Suppressor macrophage treated with lipopolysaccharide for 1 hour (primary cell): ENCODE results near the gene ASTN2.

Source experiments
- DNase-seq, 3 donors: peaks; one replicate each; pipeline ENCODE4 v3.0.0-alpha.2; 2020 to 2022

Gene ASTN2

GRCh38 chr9:116688806-116689485, 725.9 kb downstream of the ASTN2 start:
- no peak for DNase-seq

DNA sequence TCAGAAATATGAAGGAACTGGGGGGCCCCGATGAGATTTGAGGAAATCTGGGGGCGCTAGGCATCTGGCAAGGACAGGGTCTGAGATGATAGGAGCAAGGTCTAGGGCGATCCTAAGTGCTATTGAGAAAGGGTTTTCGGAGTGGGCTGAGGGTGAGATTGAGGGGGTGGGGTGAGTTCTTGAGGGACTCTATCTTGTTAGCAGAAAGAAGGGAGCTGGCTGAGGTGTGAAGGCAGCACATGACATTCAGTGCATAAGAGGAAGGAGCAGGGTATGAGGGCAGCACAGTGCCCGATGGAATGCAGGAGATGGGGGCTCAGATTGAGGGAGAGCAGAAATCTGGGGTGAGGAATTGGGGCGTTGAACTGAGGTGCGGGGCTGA, 727.1 kb downstream of the ASTN2 start:
- peak in 1 of 3 donors; percentile 6 for DNase-seq

GRCh38 chr9:116687074-116687753, 727.6 kb downstream of the ASTN2 start, which contains the start of gene TRIM32:
Gene TRIM32 (plus strand): TSS chr9:116687305. CDS start chr9:116697743, 10,438 bp downstream.
- DNase-seq: peak; percentile 88 to 94 (median 91)

GRCh38 chr9:116686693-116687073, 728.2 kb downstream of the ASTN2 start:
- no peak for DNase-seq

GRCh38 chr9:116686135-116686534, 728.7 kb downstream of the ASTN2 start:
- no peak for DNase-seq

DNA sequence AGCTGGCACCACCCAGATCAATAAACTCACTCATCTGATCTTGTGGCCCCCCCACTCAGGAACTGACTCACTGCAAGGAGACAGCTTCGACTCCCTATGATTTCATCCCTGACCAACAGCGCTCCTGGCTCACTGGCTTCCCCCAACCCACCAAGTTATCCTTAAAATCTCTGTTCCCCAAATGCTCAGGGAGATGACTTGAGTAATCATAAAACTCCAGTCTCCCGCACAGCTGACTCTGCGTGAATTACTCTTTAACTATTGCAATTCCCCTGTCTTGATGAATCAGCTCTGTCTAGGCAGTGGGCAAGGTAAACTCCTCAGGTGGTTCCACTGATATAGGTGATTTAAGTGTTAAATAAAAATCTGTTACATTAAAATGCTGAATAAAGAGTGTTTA, 729.7 kb downstream of the ASTN2 start:
- no peak for DNase-seq

DNA sequence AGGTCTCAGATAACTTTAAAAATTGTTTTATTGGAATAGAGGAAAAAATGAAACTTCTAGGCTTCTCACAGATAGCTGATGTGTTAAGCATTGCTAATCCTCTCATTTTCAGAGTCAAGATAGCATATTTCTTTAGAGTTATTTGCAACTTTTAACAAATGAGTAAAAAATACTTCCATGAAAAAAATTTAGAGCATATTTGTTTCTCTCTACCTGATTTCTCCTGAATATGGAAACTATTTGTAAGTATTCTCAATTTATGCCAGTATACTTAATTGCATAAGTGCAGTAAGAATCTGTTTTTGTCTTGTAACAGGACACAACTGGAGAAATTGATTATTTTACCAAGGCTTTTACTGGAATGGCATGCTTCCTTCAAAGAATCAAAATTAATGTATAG, 731.3 kb downstream of the ASTN2 start:
- DNase-seq: no peak

DNA sequence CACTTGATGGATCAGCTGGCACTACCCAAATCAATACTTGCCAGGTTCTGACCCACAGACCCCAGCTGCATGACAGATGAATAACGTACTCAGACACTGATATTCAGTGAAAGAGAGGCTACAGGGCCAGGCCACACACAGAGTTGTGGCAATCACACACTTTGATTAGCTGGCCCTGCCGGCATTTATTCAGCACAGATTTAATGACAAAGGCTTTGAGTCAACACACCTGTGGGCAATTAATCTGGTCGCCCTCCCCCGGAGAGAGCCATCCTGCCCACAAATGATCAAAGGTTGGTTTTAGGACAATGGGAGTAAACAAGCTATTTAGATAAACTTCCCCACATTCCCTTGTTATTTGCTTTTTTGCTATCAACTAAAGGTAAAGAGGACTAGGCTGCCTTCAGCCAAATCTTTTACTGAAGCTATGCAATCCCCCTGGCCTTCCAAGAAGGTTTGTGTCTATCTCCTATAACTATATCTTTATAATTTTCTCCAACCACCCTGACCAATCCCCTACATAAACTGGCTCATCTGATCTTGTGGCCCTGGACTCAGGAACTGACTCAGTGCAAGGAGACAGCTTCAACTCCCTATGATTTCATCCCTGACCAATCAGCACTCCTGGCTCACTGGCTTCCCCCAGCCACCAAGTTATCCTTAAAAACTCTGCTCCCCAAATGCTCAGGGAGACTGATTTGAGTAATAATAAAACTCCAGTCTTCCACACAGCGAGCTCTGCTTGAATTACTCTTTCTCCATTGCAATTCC, 740.5 kb downstream of the ASTN2 start:
- no peak for DNase-seq

DNA sequence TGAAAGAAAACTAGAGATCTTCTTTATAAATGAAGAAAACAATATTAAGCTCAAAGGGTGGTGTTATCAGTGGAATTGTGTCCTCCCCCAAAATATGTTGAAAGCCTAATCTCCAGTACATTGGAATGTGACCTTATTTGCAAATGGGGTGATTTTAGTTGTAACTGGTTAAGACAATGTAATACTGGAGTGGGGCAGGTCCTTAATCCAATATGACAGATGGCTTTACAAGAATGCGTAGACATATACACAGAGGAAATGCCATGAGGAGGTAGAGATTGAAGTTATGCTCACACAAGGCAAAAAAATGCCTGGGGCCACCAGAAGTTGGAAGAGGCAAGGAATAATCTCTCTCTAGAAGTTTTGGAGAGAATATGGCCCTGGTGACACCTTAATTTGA, 741.5 kb downstream of the ASTN2 start:
- no peak for DNase-seq

DNA sequence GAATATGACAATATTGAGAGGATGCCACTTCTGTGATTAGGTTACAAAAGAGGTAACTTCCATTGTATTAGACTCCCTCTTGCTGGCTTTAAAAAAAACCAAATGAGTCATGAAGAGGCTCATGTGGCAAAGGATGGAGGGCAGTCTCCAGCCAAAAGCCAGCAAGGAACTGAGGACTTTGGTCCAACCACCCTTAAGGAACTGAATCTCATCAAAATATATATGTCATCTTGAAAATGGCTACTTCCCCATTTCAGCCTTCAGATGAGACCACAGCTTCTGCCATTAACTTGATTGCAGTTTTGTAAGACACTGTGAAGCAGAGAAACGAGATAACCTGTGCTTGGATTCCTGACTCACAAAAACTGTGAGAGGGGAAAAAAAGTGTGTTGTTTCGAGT, 743.3 kb downstream of the ASTN2 start:
- DNase-seq: no peak

GRCh38 chr9:116668970-116669695, 745.7 kb downstream of the ASTN2 start:
- DNase-seq: no peak

DNA sequence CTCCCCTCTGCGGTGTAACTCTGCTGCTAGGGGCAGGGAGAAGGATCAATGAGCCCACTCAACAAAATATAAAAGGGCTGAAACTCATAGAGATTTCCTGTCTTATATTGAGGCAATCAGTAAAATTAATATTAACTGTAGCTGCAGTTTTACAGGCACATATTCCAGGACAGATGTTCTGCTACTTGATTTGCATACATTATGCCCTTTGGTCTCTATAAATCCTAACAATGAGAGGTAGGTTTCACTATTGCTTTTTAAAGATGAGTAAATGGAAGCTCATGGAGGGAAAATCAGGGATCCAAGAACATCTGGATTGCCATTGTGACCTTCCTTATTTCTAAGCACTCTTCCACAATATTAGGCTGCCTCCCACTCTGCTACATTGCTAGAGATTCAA, 751.3 kb downstream of the ASTN2 start:
- DNase-seq: no peak

DNA sequence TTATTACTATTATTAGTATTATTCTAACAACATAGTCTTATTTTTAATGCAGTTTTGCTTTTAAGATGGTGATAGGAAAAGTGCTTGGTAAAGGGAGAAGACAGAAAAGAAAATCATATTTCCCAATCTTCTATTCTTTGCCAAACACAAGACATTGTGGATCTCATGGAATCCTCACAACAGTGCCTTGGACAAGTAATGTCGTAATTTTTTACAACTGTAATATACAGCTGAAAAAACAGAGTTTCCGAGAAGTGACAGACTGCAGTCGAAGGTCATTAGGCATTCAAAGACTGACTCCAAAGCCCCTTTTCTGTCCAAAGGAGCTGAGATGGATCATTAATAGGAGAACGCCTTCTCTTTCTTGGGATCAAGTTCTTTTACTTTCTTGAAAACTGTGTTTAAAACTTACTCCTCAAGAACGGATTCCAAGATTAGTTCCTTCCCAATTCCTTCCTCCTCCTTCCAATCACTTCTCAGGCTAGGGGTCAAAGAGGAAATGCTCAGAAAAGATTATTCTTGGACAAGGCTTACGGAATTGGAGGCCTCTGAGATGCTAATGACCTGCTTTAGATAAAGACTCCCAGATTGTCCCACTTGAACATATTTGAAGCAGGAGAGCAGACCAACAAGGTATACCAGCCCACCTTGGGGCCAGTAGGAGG, 752.1 kb downstream of the ASTN2 start:
- no peak for DNase-seq

- DNase-seq: peak; percentile 59 to 70 (median 65)
Observed at GRCh38 chr9:116661037-116661954, 753.6 kb downstream of the ASTN2 start.

- no peak for DNase-seq
Observed at GRCh38 chr9:116658265-116658664, 756.6 kb downstream of the ASTN2 start.

GRCh38 chr9:116656977-116657376, 757.9 kb downstream of the ASTN2 start:
- DNase-seq: no peak

GRCh38 chr9:116656501-116656971, 758.3 kb downstream of the ASTN2 start:
- no peak for DNase-seq

DNA sequence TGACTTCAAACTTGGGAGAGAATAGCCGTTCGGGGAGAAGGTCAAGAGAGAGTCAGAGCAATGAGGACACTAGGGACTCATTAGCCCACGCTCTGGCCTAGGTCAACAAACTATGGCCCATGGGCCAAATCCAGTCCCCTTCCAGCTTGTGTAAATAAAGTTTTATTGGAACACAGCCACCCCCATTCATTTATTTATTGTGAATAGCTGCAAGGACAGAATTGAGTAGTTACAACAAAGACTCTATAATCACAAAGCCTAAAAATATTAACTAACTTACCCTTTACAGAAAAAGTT, 760.9 kb downstream of the ASTN2 start:
- DNase-seq: no peak

GRCh38 chr9:116653348-116654058, 761.4 kb downstream of the ASTN2 start:
- no peak for DNase-seq

GRCh38 chr9:116647515-116647809, 767.4 kb downstream of the ASTN2 start:
- DNase-seq: no peak
